ENCODE results near the gene KHK.

- TF ChIP-seq CTCF (IDR thresholded peaks at IDR 0.05) (peak in 5 of 6 experiments; percentile 16 to 59 (median 55)), POLR2A (IDR thresholded peaks at IDR 0.05) (peak in 1 of 2 donors; percentile 30)
Observed at GRCh38 chr2:27050281-27050995, 36.1 kb upstream of the KHK start.
